Stimulated activated CD8-positive, alpha-beta memory T cell treated with anti-CD3 and anti-CD28 coated beads, Interleukin-15, amount 100 ng/mL, for 48 hours (primary cell): Measurements from ENCODE around the gene HOXC9.
"Not testable (repeated sequence)": the region's sequence is repeated elsewhere in the genome, so short reads cannot be mapped to it uniquely, and the experiment has no call there.

Experiments
- DNase-seq, 2 donors: peaks; one replicate each; pipeline ENCODE4 v3.0.0-alpha.2; 2020; ENCODE audit warnings: low read depth in 2 of 2

HOXC9 gene

GRCh38 chr12:54040148-54040494 lies 40.2 kb downstream of the HOXC9 start:
- no peak for DNase-seq

- no peak for DNase-seq
Observed at GRCh38 chr12:54040648-54041047, 40.7 kb downstream of the HOXC9 start.

- DNase-seq, result no peak
Observed at GRCh38 chr12:54041097-54041690, 41.2 kb downstream of the HOXC9 start.

- DNase-seq, result not testable (repeated sequence)
Observed at GRCh38 chr12:54042033-54042432, 42.1 kb downstream of the HOXC9 start.

GRCh38 chr12:54042970-54043853 lies 43.3 kb downstream of the HOXC9 start:
- DNase-seq, result no peak

- no peak for DNase-seq
Observed at GRCh38 chr12:54044425-54045103, 44.6 kb downstream of the HOXC9 start.

- DNase-seq, result no peak
Observed at GRCh38 chr12:54045401-54045800, 45.4 kb downstream of the HOXC9 start.

GRCh38 chr12:54045868-54046521 lies 46.0 kb downstream of the HOXC9 start:
- no peak for DNase-seq

GRCh38 chr12:54046809-54047159 lies 46.8 kb downstream of the HOXC9 start:
- no peak for DNase-seq

GRCh38 chr12:54047160-54047963 lies 47.4 kb downstream of the HOXC9 start:
- no peak for DNase-seq

GRCh38 chr12:54047964-54048303 lies 48.0 kb downstream of the HOXC9 start:
- no peak for DNase-seq

GRCh38 chr12:54048406-54049093 lies 48.6 kb downstream of the HOXC9 start:
- DNase-seq, result no peak

- DNase-seq, result no peak
Observed at GRCh38 chr12:54049108-54049507, 49.1 kb downstream of the HOXC9 start.

GRCh38 chr12:54050482-54050810 lies 50.5 kb downstream of the HOXC9 start:
- DNase-seq, result no peak

- no peak for DNase-seq
Observed at GRCh38 chr12:54051026-54051842, 51.3 kb downstream of the HOXC9 start.

- no peak for DNase-seq
Observed at GRCh38 chr12:54051874-54052437, 52.0 kb downstream of the HOXC9 start.

- DNase-seq, result no peak
Observed at GRCh38 chr12:54052438-54053002, 52.6 kb downstream of the HOXC9 start.
